ENCODE measurements around the gene IL18R1.

The IL18R1 gene

DNA sequence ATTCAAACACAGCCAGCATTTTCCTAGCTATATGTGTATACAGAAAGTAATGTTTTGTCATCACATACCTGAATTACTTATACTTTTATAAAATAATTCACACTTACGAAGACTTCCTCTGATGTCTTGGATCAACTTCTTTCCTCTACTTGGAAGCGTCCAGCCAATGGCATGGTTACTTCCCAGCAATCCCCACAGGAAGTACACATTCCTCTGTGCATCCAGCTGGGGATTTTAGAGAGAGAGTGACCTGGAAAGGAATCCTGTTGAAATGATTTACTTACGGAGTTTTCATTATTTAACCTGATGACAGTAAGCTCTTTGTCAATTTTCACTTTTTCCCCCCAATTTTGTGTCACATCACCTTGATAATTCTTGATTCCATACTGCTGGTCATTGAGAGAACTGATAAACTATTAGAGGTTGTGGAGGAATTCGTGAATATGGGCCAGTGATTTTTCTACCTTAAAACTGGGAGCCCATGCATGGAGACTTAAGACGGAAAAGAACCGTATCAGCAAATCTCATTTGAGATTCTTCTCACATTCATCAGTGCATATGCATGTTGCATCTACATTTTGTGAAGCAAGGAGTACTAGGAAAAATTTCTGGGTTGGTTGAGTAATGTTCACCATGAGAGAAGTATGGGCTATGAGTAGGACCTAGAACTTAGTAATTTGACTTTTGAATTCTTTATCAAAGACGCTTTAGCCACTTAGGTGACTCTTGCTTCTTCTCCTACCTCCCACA is 9.0 kb upstream of the IL18R1 start:
- DNase-seq: no peak

- DNase-seq: no peak
Observed at GRCh38 chr2:102350137-102350793, 5.3 kb upstream of the IL18R1 start.

DNA sequence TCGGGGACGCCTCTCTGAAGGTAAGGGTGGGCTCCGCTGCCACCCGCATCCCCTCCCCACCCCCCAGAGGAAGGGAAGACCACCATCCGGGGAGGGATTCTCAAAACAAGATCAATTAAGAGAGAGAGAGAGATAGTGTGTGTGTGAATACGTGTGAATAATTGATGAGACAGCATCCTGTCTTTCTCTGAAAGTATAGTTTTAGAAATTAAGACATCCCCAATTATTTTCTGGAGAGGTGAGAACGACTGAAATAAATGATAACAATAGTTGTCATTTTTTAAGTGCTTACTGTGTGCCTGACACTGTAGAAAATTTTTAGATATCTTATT is 751 bp downstream of the IL18R1 start:
- no peak for DNase-seq

DNA sequence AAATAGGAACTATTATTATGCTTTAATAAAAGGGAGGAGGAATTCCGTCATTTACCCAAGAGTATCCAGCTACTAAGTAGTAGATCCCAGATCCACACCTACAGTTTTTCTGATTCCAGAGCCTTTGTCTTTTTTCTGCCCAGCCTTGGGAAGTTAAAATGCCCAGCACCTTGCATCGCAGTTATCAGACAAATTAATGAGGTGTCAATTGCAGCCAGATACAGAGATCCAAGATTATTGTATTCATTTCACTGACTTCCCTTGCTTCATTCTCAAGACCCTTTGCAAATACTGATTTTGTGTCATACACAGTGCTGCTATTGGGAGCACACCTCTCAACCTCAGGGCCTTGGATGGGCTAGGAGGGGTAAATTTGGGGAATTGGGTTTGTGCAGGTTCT is 1.1 kb downstream of the IL18R1 start:
- no peak for DNase-seq

GRCh38 chr2:102357937-102358336 is 2.3 kb downstream of the IL18R1 start:
- DNase-seq: no peak

GRCh38 chr2:102358496-102358895 is 2.9 kb downstream of the IL18R1 start:
- DNase-seq: no peak

- no peak for DNase-seq
Observed at GRCh38 chr2:102359527-102359926, 3.9 kb downstream of the IL18R1 start.

- no peak for DNase-seq
Observed at GRCh38 chr2:102361632-102362241, 6.1 kb downstream of the IL18R1 start.

DNA sequence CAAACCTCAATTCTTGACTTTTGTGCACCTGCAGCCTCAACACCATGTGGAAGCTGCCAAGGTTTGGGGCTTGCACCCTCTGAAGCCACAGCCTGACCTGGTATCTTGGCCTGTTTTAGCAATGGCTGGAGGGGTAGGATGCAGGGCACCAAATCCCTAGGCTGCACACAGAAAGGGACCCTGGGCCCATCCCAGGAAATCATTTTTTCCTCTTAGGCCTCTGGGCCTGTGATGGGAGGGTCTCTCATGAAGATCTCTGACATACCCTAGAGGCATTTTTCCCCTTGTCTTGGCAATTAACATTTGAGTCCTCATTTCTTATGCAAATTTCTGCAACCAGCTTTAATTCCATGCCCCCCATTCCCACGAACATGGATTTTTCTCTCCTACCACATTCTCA is 10.2 kb downstream of the IL18R1 start:
- no peak for DNase-seq

DNA sequence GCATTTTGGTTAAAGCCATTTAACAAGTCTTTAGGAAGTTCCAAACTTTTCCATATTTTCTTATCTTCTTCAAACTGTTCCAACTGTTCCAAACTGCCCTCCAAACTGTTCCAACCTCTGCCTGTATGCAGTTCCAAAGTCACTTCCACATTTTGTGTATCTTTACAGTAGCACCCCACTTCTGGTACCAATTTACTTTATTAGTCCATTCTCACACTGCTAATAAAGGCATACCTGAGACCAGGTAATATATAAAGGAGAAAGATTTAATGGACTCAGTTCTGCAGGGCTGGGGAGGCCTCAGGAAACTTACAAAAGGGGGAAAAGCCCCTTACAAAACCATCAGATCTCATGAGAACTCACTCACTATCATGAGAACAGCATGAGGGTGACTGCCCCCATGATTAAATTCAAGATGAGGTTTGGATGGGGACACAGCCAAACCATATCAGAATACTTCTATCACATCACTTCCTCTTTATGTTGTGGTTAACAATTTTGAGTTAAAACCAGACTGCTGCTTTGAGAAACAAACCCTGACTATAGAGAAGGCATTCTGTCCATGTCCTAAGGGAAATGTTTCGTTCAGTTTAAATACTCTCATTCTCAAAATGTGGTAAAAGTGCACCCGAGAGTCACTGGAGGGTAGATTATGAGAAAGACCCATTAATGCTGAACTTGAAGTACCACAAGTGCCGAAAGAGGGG is 11.0 kb downstream of the IL18R1 start:
- no peak for DNase-seq

- DNase-seq: no peak
Observed at GRCh38 chr2:102367331-102367971, 11.9 kb downstream of the IL18R1 start.

- no peak for DNase-seq
Observed at GRCh38 chr2:102368461-102369109, 13.0 kb downstream of the IL18R1 start.

DNA sequence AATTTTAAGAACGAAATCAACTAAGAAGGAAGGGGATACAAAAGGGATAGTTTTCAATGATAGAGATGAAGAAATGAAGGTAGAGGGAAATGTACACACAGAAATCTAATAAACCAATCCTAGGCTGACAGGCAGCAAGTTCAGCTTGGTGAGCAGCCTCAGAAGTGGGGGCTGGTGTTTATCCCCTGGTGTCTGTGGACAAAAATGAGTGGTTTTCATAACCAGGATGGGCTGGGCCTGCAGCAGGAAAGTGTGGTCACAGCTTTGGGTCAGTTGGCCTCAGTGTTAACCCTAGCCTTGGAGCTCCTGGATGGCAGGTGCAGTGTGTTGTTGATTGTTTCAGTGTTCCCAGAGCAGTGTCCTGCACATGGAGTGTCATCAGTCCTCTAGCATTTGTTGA is 14.3 kb downstream of the IL18R1 start:
- DNase-seq: no peak

DNA sequence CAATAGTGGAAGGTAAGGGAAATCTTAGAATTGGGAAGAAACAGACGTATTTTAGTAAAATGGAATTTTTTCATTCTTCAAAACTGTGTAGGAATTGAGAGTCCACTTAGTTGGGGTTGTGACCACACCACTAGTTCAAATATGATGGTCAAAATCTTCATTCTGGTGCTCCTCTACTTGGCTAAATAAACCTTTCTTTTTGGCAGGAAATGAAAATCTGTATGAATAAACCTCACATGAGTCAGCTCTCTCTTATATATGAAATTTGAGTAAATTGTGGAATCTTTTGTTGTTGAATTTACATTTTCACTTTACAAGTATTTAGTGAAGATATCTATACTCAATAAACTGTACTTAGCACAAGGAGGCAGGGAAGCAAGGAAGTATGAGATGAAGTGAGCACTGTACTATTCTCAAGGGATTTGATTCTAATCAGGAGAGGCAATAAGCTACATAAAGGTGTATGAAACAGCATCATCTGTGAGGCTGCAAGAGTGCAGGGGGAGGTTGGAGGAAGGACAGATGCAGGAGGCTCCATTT is 20.5 kb downstream of the IL18R1 start:
- DNase-seq: no peak

GRCh38 chr2:102383722-102384121 is 28.1 kb downstream of the IL18R1 start:
- DNase-seq: no peak

GRCh38 chr2:102385522-102385921 is 29.9 kb downstream of the IL18R1 start:
- no peak for DNase-seq

- no peak for DNase-seq
Observed at GRCh38 chr2:102386004-102386403, 30.4 kb downstream of the IL18R1 start.

GRCh38 chr2:102386867-102387541 is 31.4 kb downstream of the IL18R1 start:
- no peak for DNase-seq

- DNase-seq: no peak
Observed at GRCh38 chr2:102387763-102388546, 32.4 kb downstream of the IL18R1 start.

DNA sequence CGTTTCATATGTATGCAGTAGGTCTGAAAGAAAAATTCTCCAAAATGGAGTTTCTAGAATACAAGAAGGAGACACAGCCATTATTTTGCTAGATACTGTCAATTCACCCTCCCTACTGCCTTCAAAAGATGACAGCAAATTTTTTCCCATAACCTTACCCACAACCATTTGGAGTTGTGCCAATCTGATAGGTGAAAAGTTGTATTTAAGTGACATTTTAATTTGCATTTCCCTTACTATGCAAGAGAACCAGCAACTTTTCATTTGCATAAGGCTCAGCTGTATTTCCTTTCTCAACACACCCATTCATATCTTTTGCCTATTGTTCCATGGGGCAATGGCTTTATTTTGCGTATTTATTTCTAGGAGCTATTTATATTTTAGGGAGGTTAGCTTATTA is 36.0 kb downstream of the IL18R1 start:
- no peak for DNase-seq

DNA sequence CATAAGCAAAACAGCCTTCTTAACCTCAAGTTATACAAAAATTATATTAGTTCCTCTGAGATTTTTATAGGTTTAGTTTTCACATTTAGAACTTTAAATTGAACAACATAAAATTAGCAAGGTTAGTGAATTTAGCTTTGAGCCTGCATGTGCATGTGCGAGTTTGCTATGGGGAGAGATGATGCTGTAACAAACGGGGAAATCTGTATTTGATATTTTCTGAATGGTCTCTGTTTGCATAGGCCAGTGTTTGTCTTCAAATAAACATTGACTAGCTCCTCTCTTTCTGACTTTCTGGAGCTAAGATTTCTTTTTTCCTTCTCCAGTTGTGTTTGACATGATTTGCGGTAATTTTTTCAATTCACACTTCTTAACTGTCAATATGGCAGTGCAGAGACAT is 36.5 kb downstream of the IL18R1 start:
- DNase-seq: no peak
